ENCODE results near the gene WIPF2.

GRCh38 chr17:40219594-40220338 lies 662 bp downstream of the WIPF2 start:
- TF ChIP-seq CTCF (IDR thresholded peaks at IDR 0.05) (peak in 1 of 4 experiments; percentile 4), POLR2A (IDR thresholded peaks at IDR 0.05) (no peak)
